Osteoblast (primary cell): ENCODE results near the gene VGLL4. TPM values are rescaled to one million over a fixed set of nuclear protein-coding genes. Genes with fewer than 3 reads are reported as not detected.

ENCODE experiments used
- DNase-seq: peaks from one replicate; pipeline ENCODE4 v3.0.0; 2011; ENCODE audit warnings: low spot score, mixed read lengths; ENCODE audit not compliant: insufficient read length; ENCODE audit errors: missing footprints
- H2AFZ ChIP-seq: 2 replicates; pipeline ENCODE4 v1.6.0; 2011; ENCODE audit warnings: mild to moderate bottlenecking, low read length
- H3K27ac ChIP-seq: 2 replicates; pipeline ENCODE4 v1.5.1; 2011; ENCODE audit warnings: mild to moderate bottlenecking, low read depth, low read length, moderate library complexity
- H3K27me3 ChIP-seq: 2 replicates; pipeline ENCODE4 v1.6.0; 2012; ENCODE audit warnings: mild to moderate bottlenecking, control low read depth, inconsistent platforms, low read length, moderate library complexity; ENCODE audit not compliant: insufficient read depth
- H3K36me3 ChIP-seq: 2 replicates; pipeline ENCODE4 v1.5.1; 2011; ENCODE audit warnings: mild to moderate bottlenecking, low read length, control low read depth, moderate library complexity; ENCODE audit not compliant: insufficient read depth
- H3K4me1 ChIP-seq: 2 replicates; pipeline ENCODE4 v1.5.1; 2011; ENCODE audit warnings: mild to moderate bottlenecking, low read length, control low read depth, moderate library complexity; ENCODE audit not compliant: insufficient read depth
- H3K4me2 ChIP-seq: 2 replicates; pipeline ENCODE4 v1.6.0; 2011; ENCODE audit warnings: mild to moderate bottlenecking, low read length; ENCODE audit not compliant: insufficient read depth
- H3K4me3 ChIP-seq: fragments of 200-600 bp; sonication (generic); 3 replicates; pipeline ENCODE4 v1.5.1; 2012; ENCODE audit warnings: mild to moderate bottlenecking, low read length, inconsistent platforms; ENCODE audit not compliant: insufficient read depth
- H3K79me2 ChIP-seq: 2 replicates; pipeline ENCODE4 v1.6.0; 2012; ENCODE audit warnings: mild to moderate bottlenecking, low read length, control low read depth, inconsistent platforms; ENCODE audit not compliant: insufficient read depth
- H3K9me3 ChIP-seq: 2 replicates; pipeline ENCODE4 v1.5.1; 2011; ENCODE audit warnings: low read depth, low read length, control low read depth
- H4K20me1 ChIP-seq: 2 replicates; pipeline ENCODE4 v1.6.0; 2012; ENCODE audit warnings: mild to moderate bottlenecking, low read length, control low read depth; ENCODE audit not compliant: insufficient read depth
- CTCF ChIP-seq: IDR thresholded peaks from 2 replicates; pipeline ENCODE4 v1.5.1; 2011; ENCODE audit warnings: mild to moderate bottlenecking, low read depth, low read length, moderate library complexity; ENCODE audit errors: extremely low read depth
- total RNA-seq: library from RNA; depleted of rRNA; stranded (reverse); fragments of >200 nt; gene quantifications from 2 replicates; pipeline ENCODE4 v1.2.3, GENCODE V29; 2012

VGLL4 gene
- total RNA-seq, 1 donor = 68.8 TPM

GRCh38 chr3:11569156-11569741 is 74.5 kb downstream of the VGLL4 start:
- Histone ChIP-seq H3K4me1 (peaks cover 50% of the 10 kb centered on the region), H3K4me3 (peak overlapping the region; percentile 61)

GRCh38 chr3:11568503-11569155 is 75.1 kb downstream of the VGLL4 start:
- H3K27ac ChIP-seq = peak overlapping the region; percentile 100
- no peak overlapping the region for H2AFZ ChIP-seq
- H3K9me3 ChIP-seq = no peaks in the 10 kb centered on the region
- DNase-seq = peak; percentile 99
- peaks cover 50% of the 10 kb centered on the region for H3K4me1 ChIP-seq
- H3K27me3 ChIP-seq = no peaks in the 10 kb centered on the region
- TF ChIP-seq CTCF = no peak
- H4K20me1 ChIP-seq = peaks cover 1% of the 10 kb centered on the region
- peak overlapping the region; percentile 61 for H3K4me3 ChIP-seq
- peaks cover 30% of the 10 kb centered on the region for H3K36me3 ChIP-seq
- H3K79me2 ChIP-seq = peaks cover 86% of the 10 kb centered on the region
- peak overlapping the region; percentile 78 for H3K4me2 ChIP-seq

More at GRCh38 chr3:11569156-11569741, 74.5 kb downstream of the VGLL4 start:
- Histone ChIP-seq H3K79me2 (peaks cover 86% of the 10 kb centered on the region), H3K27me3 (no peaks in the 10 kb centered on the region), H4K20me1 (peaks cover 4% of the 10 kb centered on the region), H3K36me3 (peaks cover 31% of the 10 kb centered on the region), H3K27ac (peak overlapping the region; percentile 100), H3K9me3 (no peaks in the 10 kb centered on the region), H2AFZ (no peak overlapping the region), H3K4me2 (peak overlapping the region; percentile 78)
- TF ChIP-seq CTCF = no peak
- DNase-seq = no peak

GRCh38 chr3:11567516-11568467 is 75.9 kb downstream of the VGLL4 start:
- Histone ChIP-seq H3K27ac (peak overlapping the region; percentile 100), H3K4me3 (peak overlapping the region; percentile 61), H3K9me3 (no peaks in the 10 kb centered on the region), H3K36me3 (peaks cover 34% of the 10 kb centered on the region), H3K4me1 (peaks cover 50% of the 10 kb centered on the region), H3K27me3 (no peaks in the 10 kb centered on the region), H4K20me1 (peaks cover 3% of the 10 kb centered on the region), H3K79me2 (peaks cover 87% of the 10 kb centered on the region), H3K4me2 (peak overlapping the region; percentile 78), H2AFZ (no peak overlapping the region)
- peak; percentile 98 for DNase-seq
- TF ChIP-seq CTCF = no peak
